GM19099 (cell line): Measurements from ENCODE around the gene PDE8B.

Source experiments
- POLR2A ChIP-seq: IDR thresholded peaks from 3 replicates; pipeline ENCODE4 v1.6.1; 2011; ENCODE audit warnings: low read depth; ENCODE audit not compliant: insufficient read length; ENCODE audit errors: extremely low read depth

The PDE8B gene

GRCh38 chr5:77210091-77210963, at the start of gene PDE8B:
Gene PDE8B, plus strand, starts transcription at chr5:77210680. Its CDS starts 246 bp downstream, at chr5:77210926.
- TF ChIP-seq POLR2A = no peak

GRCh38 chr5:77163453-77163852, 47.0 kb upstream of the PDE8B start:
- no peak for TF ChIP-seq POLR2A

- no peak for TF ChIP-seq POLR2A
These were observed 43.4 kb upstream of the PDE8B start for GRCh38 chr5:77167063-77167462.

GRCh38 chr5:77167695-77168121, 42.8 kb upstream of the PDE8B start:
- TF ChIP-seq POLR2A = no peak

GRCh38 chr5:77168161-77168878, 42.2 kb upstream of the PDE8B start:
- no peak for TF ChIP-seq POLR2A

- no peak for TF ChIP-seq POLR2A
These were observed 41.6 kb upstream of the PDE8B start for GRCh38 chr5:77168879-77169244.

- no peak for TF ChIP-seq POLR2A
These were observed 40.1 kb upstream of the PDE8B start for GRCh38 chr5:77170196-77170890.

GRCh38 chr5:77171141-77171910, 39.2 kb upstream of the PDE8B start:
- no peak for TF ChIP-seq POLR2A

- TF ChIP-seq POLR2A = no peak
These were observed 37.7 kb upstream of the PDE8B start for GRCh38 chr5:77172713-77173328.

GRCh38 chr5:77174526-77174925, 36.0 kb upstream of the PDE8B start:
- TF ChIP-seq POLR2A = no peak

- no peak for TF ChIP-seq POLR2A
These were observed 35.2 kb upstream of the PDE8B start for GRCh38 chr5:77175231-77175630.

GRCh38 chr5:77176429-77176828, 34.1 kb upstream of the PDE8B start:
- TF ChIP-seq POLR2A = no peak

- no peak for TF ChIP-seq POLR2A
These were observed 32.9 kb upstream of the PDE8B start for GRCh38 chr5:77177576-77177975.
